CD4-positive, alpha-beta T cell treated with Interleukin-10 for 1 hour (primary cell): ENCODE results near the gene EED.

ENCODE experiments used
- DNase-seq: peaks from one replicate; pipeline ENCODE4 v3.0.0-alpha.2; 2020

EED gene, protein sequence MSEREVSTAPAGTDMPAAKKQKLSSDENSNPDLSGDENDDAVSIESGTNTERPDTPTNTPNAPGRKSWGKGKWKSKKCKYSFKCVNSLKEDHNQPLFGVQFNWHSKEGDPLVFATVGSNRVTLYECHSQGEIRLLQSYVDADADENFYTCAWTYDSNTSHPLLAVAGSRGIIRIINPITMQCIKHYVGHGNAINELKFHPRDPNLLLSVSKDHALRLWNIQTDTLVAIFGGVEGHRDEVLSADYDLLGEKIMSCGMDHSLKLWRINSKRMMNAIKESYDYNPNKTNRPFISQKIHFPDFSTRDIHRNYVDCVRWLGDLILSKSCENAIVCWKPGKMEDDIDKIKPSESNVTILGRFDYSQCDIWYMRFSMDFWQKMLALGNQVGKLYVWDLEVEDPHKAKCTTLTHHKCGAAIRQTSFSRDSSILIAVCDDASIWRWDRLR

DNA sequence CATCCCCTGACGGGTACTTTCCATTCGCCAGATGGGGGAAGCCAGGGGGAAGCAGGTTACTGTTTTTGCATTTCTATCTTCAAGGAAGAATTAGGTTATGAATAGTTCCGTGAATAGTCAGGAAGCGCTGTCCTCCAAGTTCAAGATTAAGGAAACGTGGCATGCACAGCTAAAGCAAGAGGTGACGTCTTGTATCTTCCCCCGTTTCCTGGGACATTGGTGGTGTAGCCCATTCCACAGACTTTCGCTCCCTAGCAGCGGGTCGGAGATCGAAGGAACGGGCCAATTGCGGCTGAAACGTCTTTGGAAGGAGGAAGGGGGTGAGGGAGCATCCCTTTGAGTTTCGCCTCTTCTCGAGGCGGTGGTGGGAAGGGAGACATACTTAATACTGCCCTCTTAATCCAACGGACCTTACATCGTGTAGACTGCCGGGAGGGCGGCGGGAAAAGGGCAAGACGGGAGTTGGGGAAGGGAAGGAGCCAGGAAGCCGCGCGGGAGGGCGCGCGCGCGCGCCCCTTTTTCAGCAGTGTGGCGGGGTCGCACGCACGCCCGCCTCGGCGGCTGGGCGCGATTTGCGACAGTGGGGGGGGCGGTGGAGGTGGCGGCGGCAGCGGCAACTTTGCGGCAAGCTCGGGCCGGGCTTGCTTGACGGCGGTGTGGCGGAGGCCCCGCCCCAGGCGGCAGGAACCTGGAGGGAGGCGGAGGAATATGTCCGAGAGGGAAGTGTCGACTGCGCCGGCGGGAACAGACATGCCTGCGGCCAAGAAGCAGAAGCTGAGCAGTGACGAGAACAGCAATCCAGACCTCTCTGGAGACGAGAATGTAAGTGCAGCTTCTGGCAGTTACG lies at the start of gene EED:
Gene EED, plus strand, starts transcription at position 232 of the 847 bp plus-strand sequence. Its CDS starts 477 bp downstream, at position 709.
- DNase-seq: peak; percentile 94

DNA sequence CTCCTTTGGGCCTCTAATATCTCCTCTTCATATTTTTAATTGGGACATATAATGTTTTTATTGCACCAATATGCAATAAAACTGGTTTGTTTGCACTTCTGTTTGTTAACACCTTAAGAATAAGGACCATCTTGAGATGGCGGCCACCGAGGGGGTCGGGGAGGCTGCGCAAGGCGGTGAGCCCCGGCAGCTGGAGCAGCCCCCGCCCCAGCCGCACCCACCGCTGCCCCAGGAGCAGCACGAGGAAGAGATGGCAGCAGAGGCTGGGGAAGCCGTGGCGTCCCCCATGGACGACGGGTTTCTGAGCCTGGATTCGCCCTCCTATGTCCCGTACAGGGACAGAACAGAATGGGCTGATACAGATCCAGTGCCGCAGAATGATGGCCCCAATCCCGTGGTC lies 49.6 kb upstream of the EED start:
- DNase-seq: no peak

DNA sequence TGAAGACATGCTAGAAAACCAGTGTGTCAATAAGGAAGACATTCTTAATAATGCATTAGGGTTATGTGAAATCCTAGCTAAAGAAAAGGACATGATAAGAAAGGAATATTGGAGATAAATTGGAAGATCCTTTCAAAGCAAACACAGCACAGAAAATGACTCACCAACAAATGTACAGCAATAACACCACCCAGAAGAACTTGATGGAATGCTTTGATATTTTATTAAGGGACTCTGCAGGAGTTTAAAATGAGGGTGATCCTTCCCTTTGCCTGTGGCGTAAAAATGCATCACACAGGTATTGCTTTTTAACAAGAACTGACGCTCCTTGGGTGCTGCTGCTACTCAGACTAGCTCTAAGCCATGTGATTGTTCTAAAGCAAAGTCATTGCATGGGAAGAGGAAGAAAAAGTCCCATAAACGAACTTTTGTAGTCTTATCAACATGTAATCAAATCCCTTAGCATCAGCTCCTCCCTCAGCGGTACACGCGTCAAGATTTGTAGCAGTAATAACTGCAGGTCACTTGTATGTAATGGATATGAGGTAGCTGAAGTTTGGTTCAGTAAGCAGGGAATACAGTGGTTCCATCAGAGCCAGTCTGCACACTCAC lies 48.4 kb upstream of the EED start:
- DNase-seq: no peak

DNA sequence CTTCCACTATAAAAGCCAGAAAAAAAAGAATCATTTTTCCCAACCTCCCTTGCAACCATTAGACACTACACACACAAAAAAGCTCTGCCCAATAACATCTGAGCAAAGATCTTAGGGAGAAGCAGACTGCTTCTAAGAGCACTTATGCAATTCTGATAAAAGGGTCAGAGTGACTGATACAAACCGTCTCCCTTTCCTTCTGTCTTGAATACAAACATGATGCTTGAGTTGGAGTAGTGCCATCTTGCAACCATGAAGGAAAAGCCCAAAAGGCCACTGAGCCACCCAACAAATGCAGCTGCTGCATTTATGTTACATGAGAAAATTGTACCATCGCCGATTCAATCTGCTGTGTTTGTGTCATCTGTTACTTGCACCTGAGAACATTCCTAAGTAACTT lies 47.6 kb upstream of the EED start:
- no peak for DNase-seq

DNA sequence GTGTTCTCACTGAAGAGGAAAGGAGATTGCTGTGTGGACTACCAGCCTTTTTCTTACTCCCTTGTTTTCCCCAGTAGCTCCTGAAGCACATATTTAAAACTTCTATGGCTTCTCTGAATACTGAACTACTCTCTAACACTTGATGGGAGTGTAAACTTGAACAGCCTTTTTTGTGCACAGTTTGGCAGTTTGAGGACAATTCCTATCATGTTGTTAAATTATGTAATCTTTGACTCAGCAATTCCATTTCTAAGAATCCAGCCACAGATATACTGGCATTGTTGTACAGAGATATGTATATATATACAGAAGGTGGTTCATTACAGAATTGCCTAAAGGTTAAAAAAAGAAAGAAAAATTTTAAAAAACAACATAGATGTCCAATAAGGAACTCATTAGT lies 47.1 kb upstream of the EED start:
- DNase-seq: no peak

DNA sequence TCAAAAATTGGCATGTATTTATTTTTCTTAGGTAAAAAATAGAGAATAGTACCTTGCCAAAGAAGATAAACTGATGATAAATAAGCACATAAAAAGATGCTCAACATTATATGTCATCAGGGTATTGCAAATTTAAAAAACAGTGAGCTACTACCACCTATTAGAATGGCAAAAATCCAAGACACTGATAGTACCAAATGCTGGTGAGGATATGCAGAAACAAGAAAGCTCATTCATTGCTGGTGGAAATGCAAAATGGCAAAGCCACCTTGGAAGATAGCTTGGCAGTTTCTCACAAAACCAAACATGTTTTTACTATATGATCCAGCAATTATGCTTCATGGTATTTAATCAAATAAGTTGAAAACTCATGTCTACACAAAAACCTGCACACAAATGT lies 46.4 kb upstream of the EED start:
- no peak for DNase-seq

DNA sequence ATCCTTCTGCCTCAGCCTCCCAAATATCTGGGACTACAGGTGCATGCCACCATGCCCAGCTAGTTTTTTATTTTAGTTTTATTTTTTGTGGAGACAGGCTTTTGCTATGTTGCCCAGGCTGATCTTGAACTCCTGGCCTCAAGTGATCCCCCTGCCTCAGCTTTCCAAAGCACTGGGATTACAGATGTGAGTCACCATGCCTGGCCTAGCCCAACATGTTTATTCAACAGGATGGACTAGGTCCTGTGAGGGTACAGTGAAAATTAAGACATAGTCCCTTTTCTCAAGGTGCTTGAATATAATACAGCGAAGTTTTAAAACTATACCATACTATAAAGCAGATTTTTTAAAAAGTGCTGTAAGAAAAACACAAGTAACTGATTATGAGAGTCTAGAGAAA lies 45.2 kb upstream of the EED start:
- no peak for DNase-seq

DNA sequence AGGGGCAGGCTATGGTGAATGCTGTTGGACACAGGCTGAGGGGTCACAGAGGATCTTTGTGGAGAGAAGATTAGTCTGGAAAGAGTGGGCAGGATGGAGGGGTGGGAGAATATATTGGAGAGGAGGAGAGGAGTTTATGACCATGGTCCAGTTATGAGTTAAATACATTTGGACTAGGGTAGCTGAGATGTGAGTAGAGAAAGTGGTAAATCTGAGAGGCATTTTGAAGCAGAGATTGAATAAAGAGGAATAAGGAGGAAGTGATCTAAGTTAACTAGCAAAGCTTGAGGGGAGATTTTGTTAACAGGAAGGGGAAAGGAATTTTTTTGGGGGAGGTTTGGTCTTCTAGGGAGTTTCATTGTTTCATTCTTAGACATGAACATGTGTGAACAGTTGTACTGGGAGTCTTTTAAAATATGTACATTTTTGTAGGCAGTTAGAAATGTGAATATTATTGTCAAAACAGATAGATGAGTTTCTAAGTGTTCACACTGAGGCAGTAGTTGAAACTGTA lies 43.1 kb upstream of the EED start:
- no peak for DNase-seq

DNA sequence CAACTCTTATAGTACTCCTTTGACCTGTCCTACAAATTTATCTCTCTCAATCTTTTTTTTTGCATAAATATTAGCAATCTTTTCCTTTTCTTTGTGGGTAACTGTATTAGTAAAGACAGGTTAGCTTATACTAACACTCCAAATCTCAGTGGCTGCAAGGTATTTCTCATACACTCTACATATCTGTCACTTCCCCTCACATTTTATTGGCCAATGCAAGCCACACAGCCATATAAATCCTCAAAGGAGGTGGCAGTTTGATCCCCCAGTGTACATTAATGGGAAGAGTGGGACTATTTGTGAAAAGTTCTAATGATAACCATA lies 42.6 kb upstream of the EED start:
- DNase-seq: peak; percentile 20

DNA sequence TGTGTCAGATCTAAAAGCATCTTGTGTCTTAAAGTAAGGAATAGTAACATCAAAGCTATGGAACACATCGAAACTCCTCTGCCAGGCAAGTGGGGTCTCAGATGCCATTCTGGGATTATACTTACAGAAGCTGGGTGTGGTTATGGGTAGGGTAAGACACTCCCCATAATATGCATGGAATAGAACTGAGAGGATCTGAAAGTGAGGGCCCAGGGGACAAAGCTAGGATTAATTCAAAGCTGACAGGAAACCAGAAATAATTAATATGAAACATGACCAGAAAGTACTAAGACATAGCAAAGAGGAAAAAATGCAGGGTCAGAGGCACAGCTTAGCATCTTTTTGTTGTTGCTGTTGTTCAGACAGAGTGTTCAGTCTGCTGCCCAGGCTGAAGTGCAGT lies 40.2 kb upstream of the EED start:
- no peak for DNase-seq

DNA sequence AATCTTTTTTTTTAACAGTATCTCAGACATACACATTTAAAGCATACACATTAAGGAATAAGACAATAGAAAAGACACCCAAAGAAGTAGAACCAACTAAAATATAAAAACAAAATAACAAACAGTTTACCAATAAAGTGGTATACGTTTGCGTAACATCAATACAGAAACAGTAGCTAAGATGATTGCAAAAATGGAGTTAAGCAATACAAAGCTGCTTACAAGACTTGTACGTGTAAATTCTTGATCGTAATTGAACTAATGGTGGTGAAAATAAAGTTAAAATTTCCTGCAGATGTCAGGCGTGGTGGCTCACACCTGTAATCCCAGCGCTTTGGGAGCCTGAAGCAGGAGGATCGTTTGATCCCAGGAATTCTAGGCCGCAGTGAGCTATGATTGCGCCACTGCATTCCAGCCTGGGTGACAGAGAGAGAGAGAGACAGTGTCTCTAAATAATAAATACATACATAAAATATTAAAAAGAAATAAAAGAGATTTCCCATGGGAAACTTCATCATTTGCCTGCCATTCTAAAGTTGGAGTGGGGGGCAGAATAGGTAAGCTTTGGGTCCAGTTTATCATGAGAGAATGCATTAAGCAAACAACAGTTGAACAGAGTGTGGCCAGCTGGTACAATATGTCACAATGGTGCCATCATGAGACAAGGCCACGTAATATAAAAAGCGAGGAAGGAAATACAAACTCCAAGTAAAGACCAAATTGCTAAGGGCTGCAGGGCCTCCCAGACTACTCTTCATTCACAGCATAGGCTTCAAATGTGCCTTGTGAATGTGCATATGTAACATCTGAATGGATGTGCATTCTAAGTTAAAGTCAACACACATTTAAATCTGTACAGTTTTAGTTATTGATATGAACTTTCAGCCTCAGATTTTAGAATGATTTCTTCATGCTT lies 38.9 kb upstream of the EED start:
- DNase-seq: no peak

DNA sequence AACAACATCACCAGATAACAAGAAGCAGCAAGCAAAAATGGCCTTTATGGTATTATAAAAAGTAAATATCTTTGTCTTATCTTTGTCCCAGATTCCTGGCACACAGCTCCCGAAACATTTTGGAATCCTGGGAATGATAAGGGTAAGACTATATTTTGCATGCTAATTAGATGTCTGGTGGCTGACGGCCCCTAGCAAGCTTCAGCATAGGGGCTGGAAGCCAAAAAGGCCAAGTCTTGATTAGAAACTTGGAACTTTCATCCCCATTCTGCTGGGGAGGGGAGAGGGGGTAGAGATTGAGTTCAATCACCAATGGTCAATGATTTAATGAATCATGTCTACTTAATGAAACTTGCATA lies 38.2 kb upstream of the EED start:
- no peak for DNase-seq

DNA sequence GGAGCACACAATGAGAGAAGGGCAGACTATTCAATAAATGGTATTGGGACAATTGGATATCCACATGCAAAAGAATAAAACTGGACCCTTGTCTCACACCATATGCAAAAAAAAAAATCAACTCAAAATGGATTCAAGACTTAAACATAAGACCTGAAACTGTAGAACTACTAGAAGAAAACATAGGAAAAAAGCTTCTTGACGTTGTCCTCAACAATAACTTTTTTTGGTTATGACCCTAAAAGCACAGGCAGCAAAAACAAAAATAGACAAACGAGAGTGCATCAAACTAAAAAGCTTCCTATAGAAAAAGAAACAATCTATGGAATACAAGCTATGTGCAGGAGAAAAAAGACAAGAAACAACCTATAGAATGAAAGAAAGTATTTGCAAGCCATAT lies 37.1 kb upstream of the EED start:
- no peak for DNase-seq

DNA sequence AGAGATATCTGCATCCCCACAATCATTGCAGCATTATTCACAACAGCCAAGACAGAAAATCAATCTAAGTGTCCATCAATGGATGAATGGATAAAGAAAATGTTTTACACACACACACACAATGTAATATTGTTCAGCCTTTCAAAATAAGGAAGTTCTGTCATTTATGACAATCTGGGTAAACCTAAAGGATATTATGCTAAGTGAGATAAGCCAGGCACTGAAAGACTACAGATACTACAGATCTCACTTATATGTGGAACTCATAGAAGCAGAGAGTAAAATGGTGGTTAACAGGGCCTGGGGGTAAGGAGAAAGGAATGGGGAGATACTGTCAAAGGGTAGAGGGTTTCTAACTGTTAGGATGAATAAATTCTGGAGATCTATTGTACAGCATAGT lies 36.0 kb upstream of the EED start:
- DNase-seq: no peak

DNA sequence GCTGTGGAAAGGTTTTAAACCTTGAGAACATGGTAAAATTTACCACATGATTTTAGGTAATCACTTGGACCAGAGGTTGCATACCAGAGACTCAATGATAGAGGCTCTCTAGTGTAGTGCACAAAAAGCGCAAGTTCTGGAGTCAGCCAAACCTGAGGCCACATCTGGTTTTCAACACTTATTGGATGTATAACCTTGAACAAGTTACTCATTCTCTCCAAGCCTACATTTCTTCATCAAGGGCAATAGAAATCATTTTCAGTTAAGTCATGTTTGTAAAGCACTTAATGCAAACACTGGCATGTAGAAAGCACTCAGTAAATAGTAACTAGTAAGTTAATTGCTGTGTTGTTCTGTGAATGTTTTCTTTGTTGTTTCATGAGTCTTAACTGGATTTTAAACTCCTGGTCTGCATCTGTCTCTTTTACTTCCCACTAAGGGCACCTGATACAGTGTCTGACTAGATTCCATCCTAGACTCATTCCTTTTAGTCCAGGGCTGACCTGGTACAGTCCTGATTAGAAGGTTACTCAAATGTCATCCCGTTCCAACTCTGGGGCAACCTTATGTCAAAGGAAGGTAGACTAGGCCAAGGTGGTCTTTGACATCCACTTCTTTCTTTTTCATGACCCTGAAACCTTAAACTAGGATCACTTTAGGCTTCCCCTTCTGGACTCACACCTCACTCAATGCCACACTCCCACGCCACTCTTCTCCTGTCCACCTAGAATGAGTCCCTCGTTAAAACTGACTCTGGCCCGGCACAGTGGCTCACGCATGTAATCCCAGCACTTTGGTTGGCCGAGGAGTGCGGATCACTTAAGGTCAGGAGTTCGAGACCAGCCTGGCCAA lies 34.5 kb upstream of the EED start:
- no peak for DNase-seq

DNA sequence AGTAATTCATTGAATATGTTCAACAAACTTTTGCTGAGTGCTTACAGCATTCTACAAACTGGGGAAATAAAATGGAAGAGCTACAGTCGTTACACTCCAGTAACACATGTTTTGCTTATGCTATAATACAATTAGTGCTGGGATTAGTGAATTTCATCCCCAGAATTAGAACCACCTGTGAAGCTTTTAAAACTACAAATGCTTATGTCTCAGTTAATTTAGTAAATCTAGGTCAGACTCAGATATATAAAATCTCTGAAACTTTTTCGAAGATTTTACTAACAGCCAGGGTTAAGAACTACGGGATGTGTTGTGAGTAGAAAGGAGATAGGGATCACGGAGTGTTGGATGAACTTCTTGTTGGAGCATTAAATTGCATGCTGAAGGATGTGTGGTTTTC lies 33.7 kb upstream of the EED start:
- DNase-seq: no peak

DNA sequence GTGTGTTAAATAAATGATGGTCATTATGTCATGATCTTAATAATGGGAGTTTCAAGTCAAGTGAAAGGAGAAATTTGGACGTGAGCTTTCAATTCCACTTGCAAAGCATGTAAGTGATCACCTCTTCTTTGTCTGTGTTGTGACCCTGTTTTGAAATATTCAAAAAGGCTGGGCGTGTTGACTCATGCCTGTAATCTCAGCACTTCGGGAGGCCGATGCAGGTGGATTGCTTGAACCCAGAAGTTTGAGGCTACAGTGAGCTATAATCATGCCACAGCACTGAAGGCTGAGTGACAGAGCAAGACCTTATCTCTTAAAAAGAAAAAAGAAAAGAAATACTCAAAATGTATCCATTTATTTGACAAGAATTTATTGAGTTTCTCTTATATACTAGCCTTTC lies 32.9 kb upstream of the EED start:
- no peak for DNase-seq

DNA sequence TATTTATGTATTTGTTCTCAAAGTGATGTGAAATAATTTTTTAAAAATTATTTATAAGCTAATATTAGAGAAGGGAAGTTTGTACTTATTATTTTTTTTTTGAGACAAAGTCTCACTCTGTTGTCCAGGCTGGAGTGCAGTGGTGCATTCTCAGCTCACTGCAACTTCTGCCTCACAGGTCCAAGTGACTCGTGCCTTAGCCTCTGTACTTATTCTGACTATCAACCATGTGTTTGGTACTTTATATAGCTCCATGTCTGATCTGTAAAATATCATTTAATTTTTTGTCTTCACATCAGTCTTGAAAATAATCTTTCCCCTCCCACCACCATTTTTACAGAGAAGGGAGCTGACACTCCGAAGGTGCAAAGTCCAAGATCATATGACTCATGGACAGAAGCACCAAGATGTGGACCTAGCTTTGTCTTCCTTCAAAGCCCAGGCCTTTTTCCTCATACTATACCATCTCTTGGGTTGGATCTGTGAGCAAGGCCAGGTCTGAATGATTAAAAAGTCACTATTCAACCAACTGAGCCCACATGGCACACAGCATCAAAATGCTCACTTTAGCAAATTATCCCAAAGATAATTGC lies 32.4 kb upstream of the EED start:
- no peak for DNase-seq

DNA sequence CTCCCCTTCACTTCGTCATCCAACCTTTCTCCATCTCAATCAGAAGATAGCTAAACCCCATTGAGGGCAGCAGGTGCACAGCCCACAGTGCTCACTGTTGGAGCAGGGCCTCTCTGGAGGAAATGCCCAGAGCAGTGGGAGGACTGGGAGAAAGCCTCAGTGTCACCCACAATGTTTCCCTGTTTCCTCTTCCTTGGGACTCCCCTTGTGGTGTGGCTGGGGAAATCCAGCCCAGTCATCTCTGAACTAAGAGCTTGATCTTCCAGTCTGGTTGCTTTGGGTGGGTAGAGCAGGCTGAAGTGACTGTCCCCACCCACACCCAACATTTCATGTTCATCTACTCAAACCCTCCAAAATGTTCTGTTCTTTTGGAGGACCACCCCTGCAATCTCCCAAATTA lies 29.8 kb upstream of the EED start:
- peak; percentile 21 for DNase-seq

DNA sequence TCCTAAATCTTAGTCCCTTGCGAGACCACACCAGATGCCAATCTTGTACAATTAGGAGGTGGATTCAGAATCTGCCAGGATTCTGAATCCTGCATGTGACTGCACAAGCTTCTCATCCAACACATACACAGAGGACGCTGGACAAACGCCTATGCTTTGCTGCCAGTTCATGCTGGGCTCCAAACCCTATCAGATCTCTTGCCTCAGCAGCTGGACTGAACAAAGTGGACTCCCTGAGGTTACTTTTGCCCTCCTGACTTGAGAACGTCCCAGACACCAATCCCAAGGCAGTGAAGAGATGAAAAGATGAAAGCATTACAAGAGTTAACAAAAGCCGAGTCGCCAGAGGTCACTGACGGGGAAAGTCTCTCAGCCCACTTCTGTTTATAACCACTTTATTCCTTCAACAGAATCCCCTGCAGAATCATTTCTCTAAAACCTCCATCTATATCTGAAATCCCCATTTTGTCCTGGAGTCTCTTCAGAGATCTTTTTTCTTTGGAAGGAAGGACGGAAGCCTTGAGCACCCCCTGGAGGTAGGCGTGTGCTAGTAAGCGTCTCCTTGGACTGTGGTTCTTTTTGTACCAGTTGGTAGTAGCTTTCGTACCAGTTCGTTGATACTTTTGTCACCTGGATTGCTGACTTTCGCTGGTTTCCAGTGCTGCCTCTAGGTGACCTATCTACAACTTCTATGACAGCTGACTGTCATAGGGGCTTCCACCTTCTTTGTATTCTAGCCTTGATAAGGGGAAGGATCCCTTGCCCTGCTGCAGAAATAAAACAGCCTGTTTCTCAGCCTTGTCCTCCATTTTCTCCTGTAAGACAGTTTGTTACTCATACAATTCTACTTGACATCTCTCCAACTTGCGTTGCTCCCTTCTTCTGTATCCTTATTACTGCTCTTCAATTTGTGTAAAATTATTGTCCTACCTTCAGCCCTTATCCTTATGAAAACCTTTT lies 26.1 kb upstream of the EED start:
- peak; percentile 68 for DNase-seq
